ENCODE measurements around the gene UBC.

- TF ChIP-seq, protein P1, sequence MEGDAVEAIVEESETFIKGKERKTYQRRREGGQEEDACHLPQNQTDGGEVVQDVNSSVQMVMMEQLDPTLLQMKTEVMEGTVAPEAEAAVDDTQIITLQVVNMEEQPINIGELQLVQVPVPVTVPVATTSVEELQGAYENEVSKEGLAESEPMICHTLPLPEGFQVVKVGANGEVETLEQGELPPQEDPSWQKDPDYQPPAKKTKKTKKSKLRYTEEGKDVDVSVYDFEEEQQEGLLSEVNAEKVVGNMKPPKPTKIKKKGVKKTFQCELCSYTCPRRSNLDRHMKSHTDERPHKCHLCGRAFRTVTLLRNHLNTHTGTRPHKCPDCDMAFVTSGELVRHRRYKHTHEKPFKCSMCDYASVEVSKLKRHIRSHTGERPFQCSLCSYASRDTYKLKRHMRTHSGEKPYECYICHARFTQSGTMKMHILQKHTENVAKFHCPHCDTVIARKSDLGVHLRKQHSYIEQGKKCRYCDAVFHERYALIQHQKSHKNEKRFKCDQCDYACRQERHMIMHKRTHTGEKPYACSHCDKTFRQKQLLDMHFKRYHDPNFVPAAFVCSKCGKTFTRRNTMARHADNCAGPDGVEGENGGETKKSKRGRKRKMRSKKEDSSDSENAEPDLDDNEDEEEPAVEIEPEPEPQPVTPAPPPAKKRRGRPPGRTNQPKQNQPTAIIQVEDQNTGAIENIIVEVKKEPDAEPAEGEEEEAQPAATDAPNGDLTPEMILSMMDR (IDR thresholded peaks at IDR 0.05; ENCODE audit: low read depth, low read length, poor library complexity, severe bottlenecking), result no peak
- no peak for TF ChIP-seq EZH2phosphoT487 (IDR thresholded peaks at IDR 0.05; ENCODE audit: borderline replicate concordance, low read length)
Measured at GRCh38 chr12:124921200-124922031, 7.0 kb upstream of the UBC start.
